ENCODE data around the gene COL2A1.
"Not testable (repeated sequence)": the region's sequence is repeated elsewhere in the genome, so short reads cannot be mapped to it uniquely, and the experiment has no call there.

Gene COL2A1

DNA sequence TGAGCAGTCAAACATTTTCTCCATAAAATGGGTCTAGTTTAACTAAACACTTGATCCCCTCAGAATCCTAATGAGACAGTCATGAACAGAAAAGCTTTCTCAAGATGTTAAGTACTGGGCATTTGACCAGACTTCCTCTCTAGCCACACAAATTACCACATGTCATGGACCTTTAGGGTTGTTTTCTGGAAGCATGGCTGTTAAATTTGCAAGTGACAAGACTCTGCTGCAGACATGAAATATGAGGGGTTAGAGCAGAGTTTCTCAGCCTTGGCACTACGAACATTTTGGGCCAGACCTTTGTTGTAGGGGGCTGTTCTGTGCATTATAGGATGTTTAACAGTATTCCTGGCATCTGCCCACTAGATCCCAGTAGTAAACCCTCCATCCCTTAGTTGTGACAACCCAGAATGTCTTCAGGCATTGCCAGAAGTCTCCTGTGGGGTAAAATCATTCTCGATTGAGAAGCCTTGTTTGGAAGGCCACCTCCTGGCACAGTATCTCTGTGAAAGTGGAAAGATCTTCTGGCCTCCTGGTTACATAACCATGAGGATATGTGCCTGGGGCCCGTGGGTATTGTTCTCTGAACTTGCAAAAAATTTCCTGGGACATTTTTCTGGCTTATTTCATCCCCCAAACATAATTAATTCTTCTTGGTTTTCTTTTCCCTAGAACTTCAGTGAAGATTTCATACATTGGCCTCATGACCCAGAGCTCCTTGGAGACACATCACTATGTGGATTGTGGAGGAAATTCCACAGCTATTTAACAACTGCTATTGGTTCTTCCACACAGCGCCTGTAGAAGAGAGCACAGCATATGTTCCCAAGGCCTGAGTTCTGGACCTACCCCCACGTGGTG, 36.6 kb downstream of the COL2A1 start:
- TF ChIP-seq, protein P1, sequence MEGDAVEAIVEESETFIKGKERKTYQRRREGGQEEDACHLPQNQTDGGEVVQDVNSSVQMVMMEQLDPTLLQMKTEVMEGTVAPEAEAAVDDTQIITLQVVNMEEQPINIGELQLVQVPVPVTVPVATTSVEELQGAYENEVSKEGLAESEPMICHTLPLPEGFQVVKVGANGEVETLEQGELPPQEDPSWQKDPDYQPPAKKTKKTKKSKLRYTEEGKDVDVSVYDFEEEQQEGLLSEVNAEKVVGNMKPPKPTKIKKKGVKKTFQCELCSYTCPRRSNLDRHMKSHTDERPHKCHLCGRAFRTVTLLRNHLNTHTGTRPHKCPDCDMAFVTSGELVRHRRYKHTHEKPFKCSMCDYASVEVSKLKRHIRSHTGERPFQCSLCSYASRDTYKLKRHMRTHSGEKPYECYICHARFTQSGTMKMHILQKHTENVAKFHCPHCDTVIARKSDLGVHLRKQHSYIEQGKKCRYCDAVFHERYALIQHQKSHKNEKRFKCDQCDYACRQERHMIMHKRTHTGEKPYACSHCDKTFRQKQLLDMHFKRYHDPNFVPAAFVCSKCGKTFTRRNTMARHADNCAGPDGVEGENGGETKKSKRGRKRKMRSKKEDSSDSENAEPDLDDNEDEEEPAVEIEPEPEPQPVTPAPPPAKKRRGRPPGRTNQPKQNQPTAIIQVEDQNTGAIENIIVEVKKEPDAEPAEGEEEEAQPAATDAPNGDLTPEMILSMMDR (IDR thresholded peaks at IDR 0.05; ENCODE audit: borderline replicate concordance, control extremely low read depth, extremely low read depth, insufficient read depth, missing control alignments) = no peak
- in situ Hi-C loops (cut with MboI; ENCODE audit: low sequenced_read_pairs, unreplicated experiment) = loop anchor here (25.0 kb wide), 1 partner anchor 195 kb away; the partner anchor contains the start of gene ASB8
- no peak for DNase-seq (ENCODE audit: low spot score)

DNA sequence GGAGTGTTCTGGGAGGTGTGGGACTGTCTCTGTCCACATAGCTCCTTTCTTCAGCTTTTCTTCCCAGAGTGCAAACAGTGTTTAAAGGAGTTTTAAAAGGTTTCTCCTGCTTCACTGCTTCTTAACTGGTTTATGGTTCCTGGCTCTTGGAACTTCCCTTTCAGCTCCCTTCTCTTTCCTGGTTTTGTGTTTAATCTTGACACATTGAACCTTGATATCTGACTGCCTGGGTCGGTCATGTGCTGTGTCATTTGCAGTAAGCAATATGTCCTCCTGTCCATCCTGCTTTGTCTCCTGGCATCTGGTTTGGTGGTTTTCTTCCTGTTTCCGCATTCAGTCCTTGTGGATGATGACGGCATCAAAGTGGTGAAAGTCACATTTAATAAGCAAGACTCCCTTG, 38.7 kb downstream of the COL2A1 start:
- in situ Hi-C loops (cut with MboI; ENCODE audit: low sequenced_read_pairs, unreplicated experiment) = loop anchor here (25.0 kb wide), 1 partner anchor 197 kb away; the partner anchor contains the start of gene ASB8
- TF ChIP-seq, protein P1 (IDR thresholded peaks at IDR 0.05; ENCODE audit: borderline replicate concordance, control extremely low read depth, extremely low read depth, insufficient read depth, missing control alignments) = no peak
- DNase-seq (ENCODE audit: low spot score) = no peak

DNA sequence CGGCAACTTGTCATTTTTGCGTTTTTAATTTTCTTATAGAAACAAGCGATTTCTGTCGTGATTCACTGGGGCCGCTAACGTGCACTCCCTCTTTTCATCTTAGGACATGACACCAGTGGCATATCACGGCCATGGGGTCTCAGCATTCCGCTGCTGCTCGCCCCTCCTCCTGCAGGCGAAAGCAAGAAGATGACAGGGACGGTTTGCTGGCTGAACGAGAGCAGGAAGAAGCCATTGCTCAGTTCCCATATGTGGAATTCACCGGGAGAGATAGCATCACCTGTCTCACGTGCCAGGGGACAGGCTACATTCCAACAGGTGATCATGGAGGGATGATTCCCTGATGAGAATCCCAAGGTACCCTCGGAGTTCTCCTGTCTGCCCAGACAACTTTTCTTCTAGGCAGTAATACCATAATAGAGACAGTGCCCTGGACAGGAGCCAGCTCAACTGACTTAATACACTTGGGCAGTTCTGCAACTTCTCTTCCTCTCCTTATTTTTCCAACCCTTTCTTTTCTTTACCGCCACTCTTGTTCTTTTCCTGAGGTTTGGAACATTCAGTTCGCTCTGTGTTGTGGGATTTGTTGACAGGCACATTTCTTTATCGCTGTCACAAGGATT, 40.1 kb downstream of the COL2A1 start:
- peak; percentile 36 for DNase-seq (ENCODE audit: low spot score)
- in situ Hi-C loops (cut with MboI; ENCODE audit: low sequenced_read_pairs, unreplicated experiment) = loop anchor here (25.0 kb wide), 1 partner anchor 198 kb away; the partner anchor contains the start of gene ASB8
- TF ChIP-seq, protein P1 (IDR thresholded peaks at IDR 0.05; ENCODE audit: borderline replicate concordance, control extremely low read depth, extremely low read depth, insufficient read depth, missing control alignments) = no peak

DNA sequence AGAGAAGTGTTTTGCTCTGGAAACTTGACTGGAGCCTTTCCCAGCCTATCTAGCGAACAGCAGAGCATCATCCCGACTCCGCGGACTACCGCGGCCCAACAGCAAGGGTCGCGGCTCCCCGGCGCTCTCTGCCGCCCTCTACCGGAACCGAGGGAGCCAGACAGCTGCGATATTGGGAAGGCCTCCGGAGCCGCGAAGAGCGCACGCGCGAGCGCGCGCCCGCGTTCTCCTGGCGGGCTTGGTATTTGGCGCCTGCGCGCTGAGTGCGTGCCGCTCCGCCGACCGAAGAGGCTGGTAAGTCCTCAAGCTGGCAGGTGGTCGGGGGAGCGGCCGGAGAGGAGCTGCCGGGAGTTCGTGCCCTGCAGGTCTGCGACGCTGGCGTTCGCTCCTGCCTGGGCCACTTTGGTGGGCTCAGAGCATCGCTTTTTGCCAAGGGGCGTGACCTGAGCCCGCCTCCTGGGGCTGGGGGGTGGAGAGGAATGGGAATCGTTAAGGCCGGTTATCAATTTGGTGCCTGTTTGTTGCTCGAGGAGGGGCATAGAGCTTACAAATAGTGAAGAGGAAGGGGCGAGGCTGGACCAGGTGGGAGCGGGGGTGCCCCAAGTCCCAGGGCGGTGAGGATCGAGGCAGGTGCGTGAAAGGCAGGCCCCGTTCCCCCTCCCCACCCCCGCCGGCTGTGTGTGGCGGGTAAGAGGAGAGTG, 40.8 kb downstream of the COL2A1 start, which contains the start of gene TMEM106C:
Gene TMEM106C, plus strand, starts transcription at position 257 of the 701 bp plus-strand sequence. CDS start 641 bp downstream, outside the sequence.
- TF ChIP-seq, protein P1 (IDR thresholded peaks at IDR 0.05; ENCODE audit: borderline replicate concordance, control extremely low read depth, extremely low read depth, insufficient read depth, missing control alignments) = peak; percentile 96
- peak; percentile 100 for DNase-seq (ENCODE audit: low spot score)
- in situ Hi-C loops (cut with MboI; ENCODE audit: low sequenced_read_pairs, unreplicated experiment) = loop anchor here (25.0 kb wide), 1 partner anchor 199 kb away; the partner anchor contains the start of gene ASB8

DNA sequence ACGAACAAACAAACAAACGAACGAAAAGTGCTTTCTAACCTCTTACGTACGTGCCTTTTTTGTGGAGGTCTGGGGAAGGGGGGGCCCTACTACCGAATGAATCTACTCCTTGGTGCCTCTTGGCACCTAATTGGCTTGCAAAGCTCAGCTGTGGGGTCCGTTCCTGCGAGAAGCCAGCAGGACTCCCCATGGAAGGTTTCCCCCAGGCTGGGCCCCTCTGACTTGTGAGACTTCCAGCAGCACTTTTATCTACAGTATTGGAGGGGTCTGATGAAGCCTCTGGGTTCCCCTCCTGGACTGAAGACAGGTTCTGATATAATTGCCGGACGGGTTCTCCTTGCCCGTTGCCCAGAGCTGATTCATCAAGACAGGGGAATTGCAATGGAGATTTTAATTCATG, 42.1 kb downstream of the COL2A1 start:
- no peak for DNase-seq (ENCODE audit: low spot score)
- TF ChIP-seq, protein P1 (IDR thresholded peaks at IDR 0.05; ENCODE audit: borderline replicate concordance, control extremely low read depth, extremely low read depth, insufficient read depth, missing control alignments) = no peak
- in situ Hi-C loops (cut with MboI; ENCODE audit: low sequenced_read_pairs, unreplicated experiment) = loop anchor here (25.0 kb wide), 1 partner anchor 200 kb away; the partner anchor contains the start of gene ASB8

DNA sequence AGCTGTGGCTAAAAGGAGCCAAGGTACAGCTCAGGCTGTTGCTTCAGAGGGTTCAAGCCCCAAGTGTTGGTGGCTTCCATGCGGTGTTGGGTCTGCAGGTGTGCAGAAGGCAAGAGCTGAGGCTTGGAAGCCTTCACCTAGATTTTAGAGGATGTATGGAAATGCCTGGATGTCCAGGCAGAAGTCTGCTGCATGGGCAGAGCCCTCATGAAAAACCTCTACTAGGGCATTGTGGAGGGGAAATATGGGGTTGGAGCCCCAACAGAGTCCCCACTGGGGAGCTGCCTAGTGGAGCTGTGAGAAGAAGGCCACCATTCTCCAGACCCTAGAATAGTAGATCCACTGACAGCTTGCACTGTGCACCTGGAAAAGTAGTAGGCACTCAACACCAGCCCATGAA, 46.6 kb downstream of the COL2A1 start:
- DNase-seq (ENCODE audit: low spot score) = not testable (repeated sequence)

More for the DNA sequence above, 46.6 kb downstream of the COL2A1 start:
- in situ Hi-C loops (cut with MboI; ENCODE audit: low sequenced_read_pairs, unreplicated experiment) = loop anchor here (25.0 kb wide), 1 partner anchor 205 kb away; the partner anchor contains the start of gene ASB8

Measured in GM13976 (cell line).